Measurements from ENCODE around the gene NBPF4.
"Not testable (repeated sequence)": the region's sequence is repeated elsewhere in the genome, so short reads cannot be mapped to it uniquely, and the experiment has no call there.

NBPF4 gene

DNA sequence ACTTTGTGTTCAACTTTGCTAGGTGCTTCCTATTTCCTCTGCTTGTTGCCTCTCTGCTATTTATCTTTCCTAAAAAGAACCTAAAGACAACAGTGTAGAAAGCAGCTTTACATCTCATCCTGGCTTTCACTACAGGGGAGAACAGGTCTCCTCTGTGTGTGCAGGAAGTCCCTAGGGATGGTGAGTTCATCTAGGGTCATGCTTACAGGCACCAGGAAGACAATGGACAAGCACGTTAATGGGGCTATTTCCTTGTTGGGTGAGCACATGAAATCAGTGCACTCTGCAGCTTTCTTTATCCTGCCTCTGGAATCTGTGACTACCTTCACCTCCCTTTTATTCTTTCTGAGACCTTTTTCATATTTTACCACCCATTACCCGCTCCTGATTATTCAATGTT lies 4.5 kb downstream of the NBPF4 start:
- H3K79me2 ChIP-seq (ENCODE audit: insufficient read depth, low read length); H3K27ac ChIP-seq (ENCODE audit: low read depth, low read length); H3K9me3 ChIP-seq (ENCODE audit: insufficient read depth, low read length); H3K4me3 ChIP-seq (ENCODE audit: insufficient read depth, low read length, poor library complexity, severe bottlenecking); H3F3A ChIP-seq (ENCODE audit: insufficient read depth); H4K20me1 ChIP-seq (ENCODE audit: low read depth, low read length); H3K27me3 ChIP-seq (ENCODE audit: low read length); H3K36me3 ChIP-seq (ENCODE audit: low read length); H2AFZ ChIP-seq (ENCODE audit: low read depth, low read length, severe bottlenecking); H3K9ac ChIP-seq (ENCODE audit: low read length); H3K4me2 ChIP-seq (ENCODE audit: low read depth, low read length, poor library complexity, severe bottlenecking); H3K9me2 ChIP-seq (replicated peaks; ENCODE audit: insufficient read depth, low read length): not testable (repeated sequence)

DNA sequence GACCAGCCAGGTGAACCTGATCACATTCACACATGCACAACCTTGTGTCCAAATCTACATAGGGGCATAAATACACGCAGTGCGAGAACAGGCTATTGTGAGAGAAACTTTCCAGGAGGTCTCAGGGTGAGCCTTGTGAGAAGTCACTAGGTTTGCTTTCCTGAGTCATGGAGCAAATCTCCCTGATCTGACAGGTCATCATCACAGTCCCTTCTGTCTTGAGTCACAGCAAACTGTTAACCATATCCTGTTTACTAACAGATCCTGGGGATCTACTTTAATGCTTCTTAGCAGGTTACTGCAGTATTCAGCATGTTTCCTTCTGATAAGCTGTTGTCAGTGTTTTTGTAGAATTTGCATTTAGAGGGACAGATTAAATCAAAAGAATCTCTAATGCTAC lies 8.6 kb downstream of the NBPF4 start:
- H3K9me3 ChIP-seq (ENCODE audit: insufficient read depth, low read length); H3K4me3 ChIP-seq (ENCODE audit: insufficient read depth, low read length, poor library complexity, severe bottlenecking); H3K9ac ChIP-seq (ENCODE audit: low read length); H3K4me2 ChIP-seq (ENCODE audit: low read depth, low read length, poor library complexity, severe bottlenecking); H3K36me3 ChIP-seq (ENCODE audit: low read length); H3K79me2 ChIP-seq (ENCODE audit: insufficient read depth, low read length); H3K27me3 ChIP-seq (ENCODE audit: low read length); H3F3A ChIP-seq (ENCODE audit: insufficient read depth); H2AFZ ChIP-seq (ENCODE audit: low read depth, low read length, severe bottlenecking); H3K27ac ChIP-seq (ENCODE audit: low read depth, low read length); H3K9me2 ChIP-seq (replicated peaks; ENCODE audit: insufficient read depth, low read length); H4K20me1 ChIP-seq (ENCODE audit: low read depth, low read length): not testable (repeated sequence)

DNA sequence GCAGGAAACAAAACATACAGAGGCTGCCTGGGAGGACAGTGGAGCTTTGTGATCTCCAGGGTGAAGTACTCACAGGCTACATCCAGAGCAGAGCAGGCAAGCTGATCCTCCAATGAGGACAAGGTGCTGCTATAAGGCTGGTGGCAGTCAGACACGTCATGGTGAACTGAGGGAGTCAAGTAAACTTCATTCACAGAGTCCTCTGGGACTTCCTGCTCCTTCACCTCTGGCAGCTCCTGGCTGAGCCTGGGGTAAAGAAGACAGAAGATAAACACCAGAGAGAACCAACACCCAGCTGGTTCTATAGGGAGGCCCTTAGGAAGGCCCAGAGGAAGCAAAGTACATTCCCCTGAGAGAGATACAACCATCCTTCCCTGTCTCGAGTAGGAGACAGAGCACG lies 11.7 kb downstream of the NBPF4 start:
- H3K36me3 ChIP-seq (ENCODE audit: low read length); H3K4me2 ChIP-seq (ENCODE audit: low read depth, low read length, poor library complexity, severe bottlenecking); H3K79me2 ChIP-seq (ENCODE audit: insufficient read depth, low read length); H3K9me3 ChIP-seq (ENCODE audit: insufficient read depth, low read length); H3K9me2 ChIP-seq (replicated peaks; ENCODE audit: insufficient read depth, low read length); H4K20me1 ChIP-seq (ENCODE audit: low read depth, low read length); H3K27ac ChIP-seq (ENCODE audit: low read depth, low read length); H2AFZ ChIP-seq (ENCODE audit: low read depth, low read length, severe bottlenecking); H3K9ac ChIP-seq (ENCODE audit: low read length); H3K4me3 ChIP-seq (ENCODE audit: insufficient read depth, low read length, poor library complexity, severe bottlenecking); H3K27me3 ChIP-seq (ENCODE audit: low read length); H3F3A ChIP-seq (ENCODE audit: insufficient read depth): not testable (repeated sequence)

DNA sequence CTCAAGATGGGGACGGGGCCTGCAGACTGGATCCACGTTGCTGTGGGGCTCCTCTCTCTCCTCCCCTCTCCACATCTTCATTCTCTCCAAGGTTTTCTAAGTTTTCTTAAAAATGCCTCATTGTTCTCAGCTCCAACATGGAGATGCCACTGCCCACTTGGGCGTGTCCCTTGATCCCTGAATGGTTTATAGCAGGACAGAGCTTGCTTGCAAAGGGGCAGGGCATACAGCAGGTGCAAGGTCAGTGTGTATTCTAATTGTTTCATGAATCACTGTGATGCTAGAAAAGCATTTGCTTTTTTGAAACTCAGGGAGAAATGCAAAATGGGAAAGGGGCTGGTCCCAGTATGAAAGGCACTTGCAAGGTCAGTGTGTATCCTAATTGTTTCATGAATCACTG lies 13.9 kb downstream of the NBPF4 start:
- H2AFZ ChIP-seq (ENCODE audit: low read depth, low read length, severe bottlenecking); H3K9me2 ChIP-seq (replicated peaks; ENCODE audit: insufficient read depth, low read length); H3F3A ChIP-seq (ENCODE audit: insufficient read depth); H3K36me3 ChIP-seq (ENCODE audit: low read length); H4K20me1 ChIP-seq (ENCODE audit: low read depth, low read length); H3K4me3 ChIP-seq (ENCODE audit: insufficient read depth, low read length, poor library complexity, severe bottlenecking); H3K27me3 ChIP-seq (ENCODE audit: low read length); H3K9me3 ChIP-seq (ENCODE audit: insufficient read depth, low read length); H3K9ac ChIP-seq (ENCODE audit: low read length); H3K27ac ChIP-seq (ENCODE audit: low read depth, low read length); H3K79me2 ChIP-seq (ENCODE audit: insufficient read depth, low read length); H3K4me2 ChIP-seq (ENCODE audit: low read depth, low read length, poor library complexity, severe bottlenecking): not testable (repeated sequence)

DNA sequence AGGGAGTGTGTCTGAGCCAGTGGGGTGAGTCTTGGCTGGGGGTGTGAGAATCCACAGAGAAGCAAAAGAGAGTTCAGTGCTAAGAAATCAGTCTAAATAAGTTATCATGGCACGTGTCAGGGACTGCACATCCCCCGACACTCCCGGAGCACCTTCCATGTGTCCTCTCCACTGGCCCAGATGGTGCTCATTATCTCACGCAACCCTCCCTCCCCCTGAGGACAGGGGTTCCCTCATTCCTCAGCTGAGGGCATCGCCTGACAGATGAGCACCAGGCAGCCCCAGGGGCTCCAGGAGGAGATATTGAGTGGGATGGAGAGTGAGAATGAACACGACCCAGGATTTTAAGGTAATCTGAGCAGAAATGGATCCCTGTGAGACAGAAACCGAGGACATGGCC lies 16.1 kb downstream of the NBPF4 start:
- H4K20me1 ChIP-seq (ENCODE audit: low read depth, low read length); H3K79me2 ChIP-seq (ENCODE audit: insufficient read depth, low read length); H3K9me3 ChIP-seq (ENCODE audit: insufficient read depth, low read length); H3K27me3 ChIP-seq (ENCODE audit: low read length); H3F3A ChIP-seq (ENCODE audit: insufficient read depth); H3K36me3 ChIP-seq (ENCODE audit: low read length); H3K4me2 ChIP-seq (ENCODE audit: low read depth, low read length, poor library complexity, severe bottlenecking); H3K9ac ChIP-seq (ENCODE audit: low read length); H3K9me2 ChIP-seq (replicated peaks; ENCODE audit: insufficient read depth, low read length); H3K4me3 ChIP-seq (ENCODE audit: insufficient read depth, low read length, poor library complexity, severe bottlenecking); H3K27ac ChIP-seq (ENCODE audit: low read depth, low read length); H2AFZ ChIP-seq (ENCODE audit: low read depth, low read length, severe bottlenecking): not testable (repeated sequence)

DNA sequence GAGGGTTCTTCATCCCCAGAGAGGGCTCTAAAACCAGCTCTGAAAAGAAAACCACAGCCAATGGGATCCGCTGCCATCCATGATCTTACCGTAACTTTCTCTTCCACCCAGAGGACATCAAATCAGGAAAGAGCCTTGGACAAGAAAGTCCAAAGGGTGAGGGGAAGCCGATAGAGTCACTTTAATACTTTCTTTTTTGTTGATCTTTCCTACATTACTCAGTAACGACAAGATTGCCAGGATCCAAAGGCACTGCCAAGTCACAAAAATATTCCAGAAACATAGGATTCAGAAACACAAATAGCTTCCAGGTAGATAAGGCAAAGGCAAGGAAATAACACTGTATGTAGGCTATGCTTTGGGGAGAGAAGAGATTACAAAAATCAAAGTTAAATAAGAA lies 17.0 kb downstream of the NBPF4 start:
- H3K4me2 ChIP-seq (ENCODE audit: low read depth, low read length, poor library complexity, severe bottlenecking); H3K36me3 ChIP-seq (ENCODE audit: low read length); H3K9me2 ChIP-seq (replicated peaks; ENCODE audit: insufficient read depth, low read length); H2AFZ ChIP-seq (ENCODE audit: low read depth, low read length, severe bottlenecking); H3K27me3 ChIP-seq (ENCODE audit: low read length); H4K20me1 ChIP-seq (ENCODE audit: low read depth, low read length); H3K79me2 ChIP-seq (ENCODE audit: insufficient read depth, low read length); H3K9me3 ChIP-seq (ENCODE audit: insufficient read depth, low read length); H3K27ac ChIP-seq (ENCODE audit: low read depth, low read length); H3K4me3 ChIP-seq (ENCODE audit: insufficient read depth, low read length, poor library complexity, severe bottlenecking); H3K9ac ChIP-seq (ENCODE audit: low read length); H3F3A ChIP-seq (ENCODE audit: insufficient read depth): not testable (repeated sequence)

DNA sequence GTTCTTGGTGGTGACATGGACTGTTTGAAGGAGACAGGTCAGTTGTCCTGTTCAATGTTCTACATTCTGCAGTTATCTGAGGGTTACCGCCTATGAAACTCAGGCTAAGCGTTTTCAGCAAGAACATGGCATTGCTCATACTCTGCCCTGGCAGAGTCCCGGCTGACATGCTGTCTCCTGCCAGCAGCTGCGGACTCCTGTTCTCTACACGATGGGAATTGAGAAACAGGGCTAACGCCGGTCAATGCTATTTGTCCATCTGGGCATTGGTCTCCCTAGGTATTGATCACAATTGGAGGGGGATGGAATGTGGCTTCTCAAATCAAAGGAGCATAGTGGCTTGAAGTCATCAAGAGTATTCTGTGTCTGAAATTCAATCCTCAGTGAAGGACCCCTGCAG lies 20.6 kb downstream of the NBPF4 start:
- not testable (repeated sequence) for H3K9me2 ChIP-seq (replicated peaks; ENCODE audit: insufficient read depth, low read length); H3K27ac ChIP-seq (ENCODE audit: low read depth, low read length); H3K79me2 ChIP-seq (ENCODE audit: insufficient read depth, low read length); H3K4me2 ChIP-seq (ENCODE audit: low read depth, low read length, poor library complexity, severe bottlenecking); H3K27me3 ChIP-seq (ENCODE audit: low read length); H4K20me1 ChIP-seq (ENCODE audit: low read depth, low read length); H3K9ac ChIP-seq (ENCODE audit: low read length); H3K9me3 ChIP-seq (ENCODE audit: insufficient read depth, low read length); H3F3A ChIP-seq (ENCODE audit: insufficient read depth); H2AFZ ChIP-seq (ENCODE audit: low read depth, low read length, severe bottlenecking); H3K36me3 ChIP-seq (ENCODE audit: low read length); H3K4me3 ChIP-seq (ENCODE audit: insufficient read depth, low read length, poor library complexity, severe bottlenecking)

DNA sequence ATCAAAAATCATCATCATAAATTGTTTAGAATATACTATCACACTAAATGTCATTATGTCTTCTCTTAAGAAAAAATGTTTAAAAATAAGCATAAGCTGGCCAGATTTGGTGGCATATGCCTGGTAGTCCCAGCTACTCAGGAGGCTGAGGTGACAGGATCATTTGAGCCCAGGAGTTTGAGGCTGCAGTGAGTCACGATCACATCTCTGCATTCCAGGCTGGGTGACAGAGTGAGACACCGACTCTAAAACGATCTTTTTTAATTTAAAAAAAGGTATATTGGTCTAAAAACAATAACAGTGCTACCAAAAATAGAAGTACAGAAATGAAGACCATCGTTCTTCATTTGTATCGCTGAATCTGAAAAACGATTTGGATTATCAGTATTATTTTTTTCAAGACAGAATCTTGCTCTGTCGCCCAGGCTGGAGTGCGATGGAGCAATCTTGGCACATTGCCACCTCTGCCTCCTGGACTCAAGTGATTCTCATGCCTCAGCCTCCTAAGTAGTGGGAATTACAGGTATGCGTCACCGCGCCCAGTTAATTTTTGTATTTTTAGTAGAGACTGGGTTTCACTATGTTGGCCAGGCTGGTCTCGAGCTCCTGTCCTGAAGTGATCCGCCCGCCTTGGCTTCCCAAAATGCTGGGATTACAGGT lies 26.2 kb downstream of the NBPF4 start:
- not testable (repeated sequence) for H3K36me3 ChIP-seq (ENCODE audit: low read length); H3K4me3 ChIP-seq (ENCODE audit: insufficient read depth, low read length, poor library complexity, severe bottlenecking); H3K79me2 ChIP-seq (ENCODE audit: insufficient read depth, low read length); H2AFZ ChIP-seq (ENCODE audit: low read depth, low read length, severe bottlenecking); H3K9ac ChIP-seq (ENCODE audit: low read length); H3K9me2 ChIP-seq (replicated peaks; ENCODE audit: insufficient read depth, low read length); H3K27me3 ChIP-seq (ENCODE audit: low read length); H4K20me1 ChIP-seq (ENCODE audit: low read depth, low read length); H3K9me3 ChIP-seq (ENCODE audit: insufficient read depth, low read length); H3K4me2 ChIP-seq (ENCODE audit: low read depth, low read length, poor library complexity, severe bottlenecking); H3K27ac ChIP-seq (ENCODE audit: low read depth, low read length); H3F3A ChIP-seq (ENCODE audit: insufficient read depth)

Measured in SU-DHL-6 (cell line).